K562 (cell line): Measurements from ENCODE around the gene SON. TPM values are rescaled to one million over a fixed set of nuclear protein-coding genes. Genes with fewer than 3 reads are reported as not detected.

Experiments used
- ARHGAP35 ChIP-seq: fragments of 450-650 bp; IDR thresholded peaks from 2 replicates; pipeline ENCODE4 v1.6.1; 2018; ENCODE audit not compliant: partially characterized antibody
- ARNT ChIP-seq, 2 experiments: fragments of 450-650 bp; IDR thresholded peaks; 2 replicates each; pipeline ENCODE4 v1.6.1; 2016; ENCODE audit warnings: mild to moderate bottlenecking in 1 of 2
- ATF4 ChIP-seq: fragments of 450-650 bp; formaldehyde crosslinking; IDR thresholded peaks from 2 replicates; pipeline ENCODE4 v1.4.0; 2022; ENCODE audit warnings: mild to moderate bottlenecking, moderate library complexity
- BACH1 ChIP-seq: fragments of 200-800 bp; sonication (Bioruptor generic); IDR thresholded peaks from 2 replicates; pipeline ENCODE4 v1.6.1; 2016; ENCODE audit warnings: missing genetic modification characterization, missing compliant biosample characterization
- CREBBP ChIP-seq: IDR thresholded peaks from one replicate; pipeline ENCODE4 v1.6.1; 2012; ENCODE audit warnings: low read depth, mild to moderate bottlenecking, control low read depth, inconsistent platforms, low read length
- EP300 ChIP-seq: IDR thresholded peaks from 2 replicates; pipeline ENCODE4 v1.6.1; 2012; ENCODE audit warnings: low read length, improper control_type of control experiment
- ETV6 ChIP-seq, 3 experiments: fragments of 150-350 bp in 1 of 3; sonication (generic) in 1 of 3; formaldehyde crosslinking in 1 of 3; IDR thresholded peaks; 2 replicates each; pipeline versions ENCODE4 v1.6.1 to v1.8.0; 2014 to 2022; ENCODE audit warnings: borderline replicate concordance in 2 of 3, low read depth in 2 of 3, antibody characterized with exemption in 1 of 3, low read length in 1 of 3, mild to moderate bottlenecking in 1 of 3, missing genetic modification reagents in 1 of 3
- HDAC3 ChIP-seq: fragments of 450-650 bp; IDR thresholded peaks from 2 replicates; pipeline ENCODE4 v1.6.1; 2018; ENCODE audit warnings: borderline replicate concordance, mild to moderate bottlenecking, moderate library complexity; ENCODE audit not compliant: partially characterized antibody
- HIVEP1 ChIP-seq: fragments of 250-450 bp; sonication (Bioruptor Pico); IDR thresholded peaks from 2 replicates; pipeline ENCODE4 v1.4.0; 2020; ENCODE audit warnings: mild to moderate bottlenecking
- IRF2 ChIP-seq: sonication (generic); formaldehyde crosslinking; IDR thresholded peaks from 2 replicates; pipeline ENCODE4 v1.8.1; 2022; ENCODE audit warnings: mild to moderate bottlenecking, missing genetic modification reagents
- MAFK ChIP-seq: IDR thresholded peaks from 2 replicates; pipeline ENCODE4 v1.6.1; 2011; ENCODE audit warnings: low read length, improper control_type of control experiment
- MITF ChIP-seq: IDR thresholded peaks from 2 replicates; pipeline ENCODE4 v1.6.1; 2014; ENCODE audit warnings: antibody characterized with exemption
- NCOA2 ChIP-seq, 2 experiments: fragments of 450-650 bp; IDR thresholded peaks; 2 replicates each; pipeline ENCODE4 v1.6.1; 2018; ENCODE audit warnings: mild to moderate bottlenecking in 2 of 2, moderate library complexity in 1 of 2; ENCODE audit not compliant: partially characterized antibody in 2 of 2
- NELFE ChIP-seq: IDR thresholded peaks from 2 replicates; pipeline ENCODE4 v1.6.1; 2011; ENCODE audit warnings: mild to moderate bottlenecking; ENCODE audit not compliant: insufficient read depth, insufficient read length
- PURB ChIP-seq: sonication (generic); formaldehyde crosslinking; IDR thresholded peaks from 2 replicates; pipeline ENCODE4 v1.9.0; 2021; ENCODE audit warnings: low read depth, mild to moderate bottlenecking, missing genetic modification reagents
- RUNX1 ChIP-seq: sonication (generic); IDR thresholded peaks from 2 replicates; pipeline ENCODE4 v1.6.1; 2016; ENCODE audit warnings: antibody characterized with exemption, low read depth
- SMC3 ChIP-seq: conservative IDR thresholded peaks from 2 replicates; pipeline ENCODE4 v1.6.1; 2011; ENCODE audit warnings: low read depth, low read length, improper control_type of control experiment; ENCODE audit not compliant: insufficient read depth
- TAL1 ChIP-seq: fragments of 450-650 bp; IDR thresholded peaks from 2 replicates; pipeline ENCODE4 v1.6.1; 2016; ENCODE audit warnings: mild to moderate bottlenecking
- ZKSCAN1 ChIP-seq: fragments of 150-350 bp; IDR thresholded peaks from 2 replicates; pipeline ENCODE4 v1.6.1; 2016; ENCODE audit warnings: low read depth, low read length
- ZNF41 ChIP-seq: fragments of 250-450 bp; sonication (Bioruptor Pico); conservative IDR thresholded peaks from 2 replicates; pipeline ENCODE4 v1.4.0; 2020; ENCODE audit warnings: mild to moderate bottlenecking
- polyA plus RNA-seq, 8 experiments: library from polyadenylated mRNA; depleted of rRNA in 4 of 8; stranded (reverse) in 5 of 8; unstranded in 3 of 8; fragments of >200 nt; fragmentation: Nextera tagmentation in 2 of 8; fragmentation: Illumina TruSeq in 1 of 8; extraction: Ambion mirVana in 2 of 8; extraction: Trizol in 1 of 8; gene quantifications; 2 replicates each; pipeline versions ENCODE4 v1.2.1 to v1.2.3, GENCODE V29; 2011 to 2014; ENCODE audit warnings: inconsistent platforms in 1 of 8, missing spikeins in 1 of 8
- total RNA-seq, 7 experiments: library from RNA; depleted of rRNA in 6 of 7; stranded (reverse); fragments of >200 nt in 6 of 7; fragmentation: Illumina TruSeq in 2 of 7; extraction: Trizol in 2 of 7; gene quantifications; 2 replicates each; pipeline versions ENCODE4 v1.2.1 to v1.2.3, GENCODE V29; 2011 to 2021; ENCODE audit warnings: low replicate concordance in 1 of 7
- TF ChIP-seq, protein P1 (sequence below): sonication (generic); formaldehyde crosslinking; IDR thresholded peaks from 2 replicates; pipeline ENCODE4 v1.8.1; 2023; ENCODE audit warnings: mild to moderate bottlenecking, missing genetic modification reagents
- TF ChIP-seq, protein P2 (sequence below): fragments of 450-650 bp; formaldehyde crosslinking; IDR thresholded peaks from 2 replicates; pipeline ENCODE4 v1.4.0; 2022; ENCODE audit warnings: missing genetic modification characterization

SON gene
- total and polyA plus RNA-seq, 9 of the 15 experiments (the other 6 are each of a cell fraction or from before 2014, with no cell fraction given): 105 to 742 (median 187) TPM

- TF ChIP-seq ARNT (IDR thresholded peaks at IDR 0.05) (no peak; a peak in 1 of 4 replicates), IRF2 (CRISPR knock-in tag) (no peak), MITF (no peak; the same call in 1 of the 2 replicates), NELFE (no peak), HDAC3 (peak; percentile 47), SMC3 (no peak), TAL1 (no peak), ZNF41 (CRISPR knock-in tag) (no peak), ATF4 (CRISPR knock-in tag) (no peak), EP300 (peak; percentile 28), CREBBP (no peak), NCOA2 (IDR thresholded peaks at IDR 0.05; ENCODE audit: partially characterized antibody in 2 of 2) (no peak), RUNX1 (no peak), HIVEP1 (CRISPR knock-in tag) (no peak), ETV6 (IDR thresholded peaks at IDR 0.05; ENCODE audit: borderline replicate concordance in 1 of 2, low read depth in 2 of 2, low read length in 1 of 2) (no peak), ETV6 (CRISPR knock-in tag; IDR thresholded peaks at IDR 0.05; ENCODE audit: borderline replicate concordance) (no peak), BACH1 (0 out of 2 replicates have a peak, but pooled peaks have one; percentile 4), ARHGAP35 (no peak), ZKSCAN1 (no peak), PURB (no peak), MAFK (0 out of 2 replicates have a peak, but pooled peaks have one; percentile 2)
- TF ChIP-seq, protein P1, sequence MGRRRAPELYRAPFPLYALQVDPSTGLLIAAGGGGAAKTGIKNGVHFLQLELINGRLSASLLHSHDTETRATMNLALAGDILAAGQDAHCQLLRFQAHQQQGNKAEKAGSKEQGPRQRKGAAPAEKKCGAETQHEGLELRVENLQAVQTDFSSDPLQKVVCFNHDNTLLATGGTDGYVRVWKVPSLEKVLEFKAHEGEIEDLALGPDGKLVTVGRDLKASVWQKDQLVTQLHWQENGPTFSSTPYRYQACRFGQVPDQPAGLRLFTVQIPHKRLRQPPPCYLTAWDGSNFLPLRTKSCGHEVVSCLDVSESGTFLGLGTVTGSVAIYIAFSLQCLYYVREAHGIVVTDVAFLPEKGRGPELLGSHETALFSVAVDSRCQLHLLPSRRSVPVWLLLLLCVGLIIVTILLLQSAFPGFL (CRISPR knock-in tag): no peak; the same call in 1 of the 2 replicates
- TF ChIP-seq, protein P2, sequence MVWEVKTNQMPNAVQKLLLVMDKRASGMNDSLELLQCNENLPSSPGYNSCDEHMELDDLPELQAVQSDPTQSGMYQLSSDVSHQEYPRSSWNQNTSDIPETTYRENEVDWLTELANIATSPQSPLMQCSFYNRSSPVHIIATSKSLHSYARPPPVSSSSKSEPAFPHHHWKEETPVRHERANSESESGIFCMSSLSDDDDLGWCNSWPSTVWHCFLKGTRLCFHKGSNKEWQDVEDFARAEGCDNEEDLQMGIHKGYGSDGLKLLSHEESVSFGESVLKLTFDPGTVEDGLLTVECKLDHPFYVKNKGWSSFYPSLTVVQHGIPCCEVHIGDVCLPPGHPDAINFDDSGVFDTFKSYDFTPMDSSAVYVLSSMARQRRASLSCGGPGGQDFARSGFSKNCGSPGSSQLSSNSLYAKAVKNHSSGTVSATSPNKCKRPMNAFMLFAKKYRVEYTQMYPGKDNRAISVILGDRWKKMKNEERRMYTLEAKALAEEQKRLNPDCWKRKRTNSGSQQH (CRISPR knock-in tag): no peak
These were observed 840 bp upstream of the SON start, which contains the start of gene GART (continued) for GRCh38 chr21:33541756-33542639.
